Endothelial cell of coronary artery (primary cell): ENCODE measurements around the gene SIGLEC6. TPM values are rescaled to one million over a fixed set of nuclear protein-coding genes. Genes with fewer than 3 reads are reported as not detected.

Experiments used
- total RNA-seq: library from RNA; depleted of rRNA; stranded (reverse); fragments of >200 nt; gene quantifications from 2 replicates; pipeline ENCODE4 v1.2.3, GENCODE V29; 2014

SIGLEC6 gene
- not detected in 2 replicates for total RNA-seq

DNA sequence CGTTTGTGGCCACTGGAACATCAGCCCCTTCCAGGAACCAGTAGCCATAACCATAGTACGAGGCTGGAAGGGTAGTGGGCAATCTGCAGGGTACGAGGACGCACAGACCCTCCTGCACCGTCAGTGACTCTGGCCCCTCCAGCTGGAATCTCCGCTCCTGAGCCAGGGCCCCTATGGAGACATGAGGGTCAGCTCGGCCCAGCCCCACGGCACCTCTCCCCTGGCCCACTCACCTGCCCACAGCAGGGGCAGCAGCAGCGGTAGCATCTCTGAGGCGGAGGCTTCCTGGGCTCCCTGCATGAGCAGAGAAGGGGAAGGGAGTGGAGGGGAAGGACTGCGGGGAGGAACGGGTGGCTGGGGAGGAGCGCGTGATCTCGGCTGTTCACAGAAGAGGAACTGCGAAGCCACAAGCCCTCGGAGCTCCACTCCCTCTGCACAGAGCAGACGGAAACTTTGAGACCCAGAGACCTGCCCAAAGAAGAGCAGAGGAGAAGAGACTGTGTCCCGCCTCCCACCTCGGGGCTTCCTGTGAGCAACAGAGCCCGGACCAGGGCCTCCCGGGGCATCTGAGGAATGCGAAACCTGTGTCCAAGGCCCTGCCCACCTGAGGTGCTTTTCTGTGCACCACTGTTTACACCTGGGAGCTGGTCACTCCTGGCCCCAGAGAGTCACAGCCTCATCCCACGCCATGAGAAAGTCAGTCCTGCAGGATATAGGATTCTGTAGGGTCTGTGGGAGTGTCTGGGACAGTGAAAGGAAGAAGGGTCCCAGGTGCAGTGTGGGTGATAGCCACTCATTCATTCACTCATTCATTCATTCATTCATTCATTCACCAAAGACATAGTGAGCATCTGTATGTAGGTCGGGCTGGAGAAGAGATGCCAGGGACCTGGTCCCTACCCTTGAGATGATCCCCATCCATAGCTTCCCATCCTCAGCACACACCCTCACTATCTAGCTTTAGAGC is at the start of gene SIGLEC6:
TSS of gene SIGLEC6 (minus strand) at position 322 of the 967 bp plus-strand sequence. CDS start at position 300, 22 bp downstream.

DNA sequence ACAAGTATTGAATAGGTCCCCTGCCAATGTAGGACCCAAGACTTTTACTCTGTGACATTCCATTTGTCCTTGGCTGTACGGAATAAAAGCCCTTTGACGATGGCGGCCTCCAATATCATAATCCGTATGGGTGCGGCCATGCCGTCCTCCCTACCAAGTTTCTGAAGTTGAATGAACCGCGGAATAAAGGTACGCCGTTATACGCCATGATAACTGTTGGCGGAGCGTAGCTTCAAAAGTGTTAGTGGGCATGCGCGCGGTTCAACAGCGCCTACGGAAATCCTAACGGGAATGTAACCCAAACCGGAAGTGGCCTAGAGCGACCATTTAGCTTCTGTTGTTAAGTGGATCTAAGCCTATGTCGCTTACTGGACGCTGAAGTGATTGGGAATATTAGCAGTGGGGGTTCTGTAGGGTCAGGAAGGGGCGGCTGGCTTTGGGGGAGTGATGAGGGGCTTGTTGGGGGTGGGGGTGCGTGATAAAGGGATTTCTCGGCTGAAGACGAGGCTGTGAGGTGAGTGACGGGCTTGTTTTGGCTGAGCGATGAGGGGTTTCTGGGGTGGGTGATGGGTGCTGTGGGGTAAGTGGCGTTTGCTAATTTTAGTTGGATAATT is 39.6 kb upstream of the SIGLEC6 start, which contains the start of gene ZNF175:
TSS of gene ZNF175 (plus strand) at position 322 of the 614 bp plus-strand sequence. CDS start 2,047 bp downstream, outside the sequence.

DNA sequence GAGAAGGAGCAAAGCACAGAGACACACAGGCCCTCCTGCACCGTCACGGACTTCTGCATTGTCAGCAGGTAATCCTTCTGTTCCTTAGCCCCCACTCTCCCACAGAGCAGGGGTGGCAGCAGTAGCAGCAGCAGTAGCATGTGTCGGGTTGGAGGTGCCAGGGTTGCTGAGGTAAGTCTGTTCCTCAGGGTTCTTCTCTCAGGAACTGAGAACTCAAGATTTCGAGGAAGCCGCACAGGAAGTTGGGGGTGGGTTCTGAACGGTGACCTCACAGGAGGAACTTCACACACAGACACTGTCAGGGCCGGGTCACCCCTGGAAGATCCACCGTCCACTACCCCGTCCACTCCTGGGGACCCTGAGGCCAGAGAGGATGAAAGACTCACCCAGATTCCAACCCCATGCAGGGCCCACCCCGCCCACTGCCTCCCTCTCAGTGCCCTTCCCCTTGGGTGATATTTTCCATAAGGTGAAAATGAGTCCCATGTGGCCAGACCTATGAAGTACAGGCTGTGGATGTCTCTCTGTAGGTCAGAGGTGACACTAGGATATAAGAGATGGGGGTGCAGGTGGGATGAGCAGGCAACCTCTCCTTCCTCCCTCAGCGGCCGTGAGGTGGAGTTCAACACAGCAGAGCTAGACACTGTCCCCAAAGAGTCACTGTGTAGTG is 29.7 kb downstream of the SIGLEC6 start, which contains the start of gene SIGLEC12:
TSS of gene SIGLEC12 (minus strand) at position 207 of the 670 bp plus-strand sequence. CDS start at position 140, 67 bp downstream.

DNA sequence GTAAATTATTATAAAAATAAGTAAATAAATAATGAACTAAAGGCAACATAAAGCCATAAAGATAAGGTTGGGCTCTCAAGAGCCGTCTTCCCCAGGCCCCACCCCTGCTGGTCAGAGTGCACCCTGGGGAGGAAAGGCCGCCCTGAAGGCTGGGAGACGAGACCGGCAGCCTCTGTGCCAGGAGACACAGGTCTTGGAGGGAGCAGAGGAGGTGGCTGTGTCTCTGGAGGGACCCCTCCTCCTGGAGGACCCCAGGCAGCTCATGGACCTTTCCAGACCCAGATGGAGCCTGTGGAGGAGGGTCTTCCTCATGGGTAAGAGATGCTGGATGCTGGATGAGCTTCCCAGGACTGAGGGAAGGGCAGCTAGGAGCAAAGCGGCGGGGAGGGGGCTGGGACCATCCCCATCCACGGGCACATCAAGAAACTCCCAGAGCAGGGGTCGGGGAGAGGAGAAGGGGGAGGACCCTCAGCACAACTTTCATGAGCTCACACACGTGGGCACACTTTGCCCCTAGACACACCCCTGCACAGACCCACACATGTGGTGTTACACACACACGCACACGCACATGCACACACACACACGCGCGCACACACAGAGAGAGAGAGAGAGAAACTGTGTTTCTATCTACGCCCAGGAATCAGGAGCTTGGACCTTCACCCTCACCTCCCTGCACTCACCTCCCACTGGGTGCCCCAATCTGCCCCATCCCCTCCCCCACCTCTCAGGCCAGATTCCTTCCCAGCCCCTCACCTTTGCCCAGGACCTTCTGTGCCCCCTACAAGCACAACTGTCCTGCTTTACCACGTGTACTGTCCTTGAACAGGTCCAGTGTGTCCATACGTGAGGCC is 52.9 kb downstream of the SIGLEC6 start, which contains the start of gene CEACAM18:
TSS of gene CEACAM18 (plus strand) at position 159 of the 854 bp plus-strand sequence.

Other genes with a start within 250 kb of the SIGLEC6 start
- gene IGLON5, start 220.0 kb downstream of the SIGLEC6 start, total RNA-seq = under 0.01 TPM in 1 of 2 replicates, not detected in the other
- gene VSIG10L, start 189.5 kb downstream of the SIGLEC6 start, total RNA-seq = 0.18 and 0.19 TPM in 2 replicates
- 121 and 134 TPM in 2 replicates for gene ETFB, start 165.3 kb downstream of the SIGLEC6 start, total RNA-seq
- 0.18 TPM in 1 of 2 replicates, not detected in the other for gene CLDND2, start 162.7 kb downstream of the SIGLEC6 start, total RNA-seq
- gene NKG7, start 159.0 kb downstream of the SIGLEC6 start, total RNA-seq = not detected in 2 replicates
- not detected in 2 replicates for gene LIM2, start 143.7 kb downstream of the SIGLEC6 start, total RNA-seq
- gene C19orf84, start 141.1 kb downstream of the SIGLEC6 start, total RNA-seq = not detected in 2 replicates
- not detected in 2 replicates for gene SIGLEC10, start 114.0 kb downstream of the SIGLEC6 start, total RNA-seq
- gene SIGLEC8, start 73.2 kb downstream of the SIGLEC6 start, total RNA-seq = not detected in 2 replicates
- not detected in 2 replicates for gene CEACAM18, start 53.1 kb downstream of the SIGLEC6 start, total RNA-seq
- not detected in 2 replicates for gene SIGLEC12, start 29.9 kb downstream of the SIGLEC6 start, total RNA-seq
- 4.2 and 8.6 TPM in 2 replicates for gene ZNF175, start 39.6 kb upstream of the SIGLEC6 start, total RNA-seq
- not detected in 2 replicates for gene SIGLEC5, start 98.7 kb upstream of the SIGLEC6 start, total RNA-seq
- under 0.01 TPM in 1 of 2 replicates, not detected in the other for gene SIGLEC14, start 115.2 kb upstream of the SIGLEC6 start, total RNA-seq
- gene SPACA6, start 161.7 kb upstream of the SIGLEC6 start, total RNA-seq = 4.0 and 11.6 TPM in 2 replicates
- 5.1 TPM in 1 of 2 replicates, not detected in the other for gene HAS1, start 192.3 kb upstream of the SIGLEC6 start, total RNA-seq
- not detected in 2 replicates for gene FPR1, start 220.2 kb upstream of the SIGLEC6 start, total RNA-seq
- gene FPR2, start 229.5 kb upstream of the SIGLEC6 start, total RNA-seq = not detected in 2 replicates